Tibial nerve (tissue), 4 donors: ENCODE data around the gene C18orf63.

ENCODE experiments used
- EP300 ChIP-seq, 2 donors: sonication (generic); formaldehyde crosslinking; IDR thresholded peaks; one replicate each; pipeline ENCODE4 v1.6.1; 2017; ENCODE audit warnings: antibody characterized with exemption in 2 of 2, mild to moderate bottlenecking in 1 of 2
- POLR2A ChIP-seq, 2 donors: fragments of 450-650 bp; IDR thresholded peaks; one replicate each; pipeline ENCODE4 v1.6.1; 2017; ENCODE audit warnings: antibody characterized with exemption in 2 of 2, mild to moderate bottlenecking in 2 of 2, moderate library complexity in 2 of 2
- TF ChIP-seq, protein P1 (sequence below), 5 experiments: fragments of 200-600 bp in 3 of 5; fragments of 450-650 bp in 2 of 5; sonication (generic) in 3 of 5; IDR thresholded peaks; one replicate each; pipeline ENCODE4 v1.5.1; 2016 to 2019; ENCODE audit warnings: antibody characterized with exemption in 5 of 5, mild to moderate bottlenecking in 3 of 5, moderate library complexity in 2 of 5

- TF ChIP-seq, protein P1, sequence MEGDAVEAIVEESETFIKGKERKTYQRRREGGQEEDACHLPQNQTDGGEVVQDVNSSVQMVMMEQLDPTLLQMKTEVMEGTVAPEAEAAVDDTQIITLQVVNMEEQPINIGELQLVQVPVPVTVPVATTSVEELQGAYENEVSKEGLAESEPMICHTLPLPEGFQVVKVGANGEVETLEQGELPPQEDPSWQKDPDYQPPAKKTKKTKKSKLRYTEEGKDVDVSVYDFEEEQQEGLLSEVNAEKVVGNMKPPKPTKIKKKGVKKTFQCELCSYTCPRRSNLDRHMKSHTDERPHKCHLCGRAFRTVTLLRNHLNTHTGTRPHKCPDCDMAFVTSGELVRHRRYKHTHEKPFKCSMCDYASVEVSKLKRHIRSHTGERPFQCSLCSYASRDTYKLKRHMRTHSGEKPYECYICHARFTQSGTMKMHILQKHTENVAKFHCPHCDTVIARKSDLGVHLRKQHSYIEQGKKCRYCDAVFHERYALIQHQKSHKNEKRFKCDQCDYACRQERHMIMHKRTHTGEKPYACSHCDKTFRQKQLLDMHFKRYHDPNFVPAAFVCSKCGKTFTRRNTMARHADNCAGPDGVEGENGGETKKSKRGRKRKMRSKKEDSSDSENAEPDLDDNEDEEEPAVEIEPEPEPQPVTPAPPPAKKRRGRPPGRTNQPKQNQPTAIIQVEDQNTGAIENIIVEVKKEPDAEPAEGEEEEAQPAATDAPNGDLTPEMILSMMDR (IDR thresholded peaks at IDR 0.05): no peak
- no peak for TF ChIP-seq POLR2A (IDR thresholded peaks at IDR 0.05)
- no peak for TF ChIP-seq EP300 (IDR thresholded peaks at IDR 0.05)
Observed at GRCh38 chr18:74382481-74383017, 66.9 kb downstream of the C18orf63 start.
